Large intestine (tissue), 3 donors: ENCODE results near the gene TLK1. TPM values are rescaled to one million over a fixed set of nuclear protein-coding genes. Genes with fewer than 3 reads are reported as not detected.

Source experiments
- DNase-seq, 2 donors: peaks; one replicate each; pipeline versions ENCODE4 v3.0.0 to v3.0.0-alpha.2; 2013
- H3K27ac ChIP-seq: one replicate; pipeline ENCODE4 v1.5.1; 2013; ENCODE audit warnings: low read length
- H3K27me3 ChIP-seq: 2 replicates; pipeline ENCODE4 v1.6.1; 2013; ENCODE audit warnings: low read length; ENCODE audit not compliant: control insufficient read depth, insufficient read depth
- H3K36me3 ChIP-seq: 2 replicates; pipeline ENCODE4 v1.6.1; 2013; ENCODE audit warnings: low read length; ENCODE audit not compliant: control insufficient read depth, insufficient read depth
- H3K4me1 ChIP-seq: one replicate; pipeline ENCODE4 v1.6.1; 2013; ENCODE audit warnings: low read length; ENCODE audit not compliant: control insufficient read depth, insufficient read depth
- H3K4me3 ChIP-seq: one replicate; pipeline ENCODE4 v1.5.1; 2013; ENCODE audit warnings: low read length
- H3K9me3 ChIP-seq: one replicate; pipeline ENCODE4 v1.6.1; 2013; ENCODE audit warnings: mild to moderate bottlenecking, low read depth, low read length, moderate library complexity; ENCODE audit not compliant: control insufficient read depth
- WGBS: methylation state at CpG from one replicate; pipeline ENCODE4 v1.1.5; 2013; ENCODE audit warnings: low lambda C conversion rate; ENCODE audit not compliant: insufficient coverage; 5-methylcytosine and 5-hydroxymethylcytosine counted together
- polyA plus RNA-seq: library from polyadenylated mRNA; unstranded; fragments of 120-200 nt; gene quantifications from one replicate; pipeline ENCODE4 v1.2.1, GENCODE V29; 2013

TLK1 gene
- polyA plus RNA-seq, 1 donor: 32.8 TPM

DNA sequence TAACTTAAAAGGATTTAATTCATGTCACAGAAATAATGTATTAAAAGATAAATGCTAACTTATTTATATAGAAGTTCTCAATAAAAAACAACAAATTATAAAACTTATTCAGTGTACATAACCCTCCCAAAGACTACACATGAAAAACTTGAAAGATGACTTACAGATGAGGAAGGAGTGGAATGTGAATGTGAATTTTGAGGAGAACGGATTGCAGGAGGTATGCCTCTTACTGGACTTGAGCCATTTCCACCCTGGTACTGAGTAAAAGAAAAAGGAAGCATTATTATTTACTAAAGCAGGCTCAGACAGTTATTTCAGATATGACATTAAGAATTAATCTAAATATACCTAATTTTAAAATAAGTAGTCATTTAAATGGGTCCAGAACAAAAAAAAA lies 104.4 kb downstream of the TLK1 start:
- Histone ChIP-seq H3K4me1 (no peaks in the 10 kb centered on the region), H3K9me3 (no peaks in the 10 kb centered on the region), H3K27me3 (no peaks in the 10 kb centered on the region), H3K4me3 (no peak overlapping the region), H3K27ac (no peak overlapping the region), H3K36me3 (peaks cover 30% of the 10 kb centered on the region)
- DNase-seq: no peak
- WGBS: 100% methylated on average over 1 of the region's 1 CpG

GRCh38 chr2:171049691-171050090 lies 111.0 kb downstream of the TLK1 start:
- DNase-seq: no peak
- no peak overlapping the region for H3K27ac ChIP-seq
- 100% methylated on average over 4 of the region's 7 CpGs for WGBS
- no peaks in the 10 kb centered on the region for H3K4me1 ChIP-seq
- H3K4me3 ChIP-seq: no peak overlapping the region
- H3K36me3 ChIP-seq: peaks cover 44% of the 10 kb centered on the region
- no peaks in the 10 kb centered on the region for H3K9me3 ChIP-seq
- no peaks in the 10 kb centered on the region for H3K27me3 ChIP-seq

DNA sequence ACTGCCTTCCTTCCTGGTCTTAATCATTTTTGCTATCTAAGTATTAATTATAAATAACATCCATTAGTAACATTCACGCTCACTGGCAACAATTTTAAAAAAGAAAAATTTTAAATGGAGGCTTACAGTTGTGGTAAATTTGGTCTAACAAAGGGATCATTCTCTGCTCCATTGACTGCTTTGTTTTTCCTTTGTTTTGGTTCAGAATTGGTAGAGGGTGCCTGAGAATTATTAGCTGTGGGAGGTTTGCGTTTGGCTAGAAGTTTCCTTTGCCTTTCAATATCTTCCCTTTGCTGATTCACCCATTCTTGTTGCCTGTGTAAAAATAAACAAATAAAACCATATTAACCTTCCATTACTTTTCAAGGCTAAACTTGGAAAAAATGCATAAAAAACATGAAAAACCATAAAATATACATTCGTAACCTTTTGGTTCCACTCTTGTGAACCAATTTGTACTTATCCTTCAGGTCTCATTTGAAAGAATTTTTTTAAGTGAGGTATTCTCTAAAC lies 114.6 kb downstream of the TLK1 start:
- no peaks in the 10 kb centered on the region for H3K4me1 ChIP-seq
- H3K27me3 ChIP-seq: no peaks in the 10 kb centered on the region
- peaks cover 49% of the 10 kb centered on the region for H3K36me3 ChIP-seq
- no peak overlapping the region for H3K27ac ChIP-seq
- no peaks in the 10 kb centered on the region for H3K9me3 ChIP-seq
- no peak for DNase-seq
- H3K4me3 ChIP-seq: no peak overlapping the region
- 83% methylated on average over 1 of the region's 3 CpGs for WGBS

DNA sequence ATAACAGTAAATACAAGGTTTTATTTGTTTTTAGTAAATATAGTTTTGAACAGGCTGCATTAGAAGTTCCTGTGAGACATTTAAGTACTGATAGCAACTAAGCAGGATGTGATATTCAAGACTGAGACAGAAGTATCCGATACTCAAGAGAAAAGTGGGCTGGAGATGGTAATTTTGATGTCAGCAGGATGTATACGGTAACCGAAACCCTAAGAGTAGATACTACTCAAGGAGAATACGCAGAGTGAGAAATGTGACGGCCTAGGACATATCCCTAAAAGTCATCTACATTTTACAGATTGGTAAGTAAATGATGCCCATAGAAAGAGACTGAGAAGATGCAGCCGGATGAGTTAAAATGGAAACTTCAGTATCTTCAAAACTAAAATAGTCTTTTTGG lies 116.3 kb downstream of the TLK1 start:
- no peak overlapping the region for H3K27ac ChIP-seq
- H3K36me3 ChIP-seq: peaks cover 45% of the 10 kb centered on the region
- no peaks in the 10 kb centered on the region for H3K4me1 ChIP-seq
- no peak overlapping the region for H3K4me3 ChIP-seq
- 0% methylated on average over 1 of the region's 6 CpGs for WGBS
- no peaks in the 10 kb centered on the region for H3K27me3 ChIP-seq
- H3K9me3 ChIP-seq: no peaks in the 10 kb centered on the region
- no peak for DNase-seq

GRCh38 chr2:171042253-171042969 lies 118.3 kb downstream of the TLK1 start:
- Histone ChIP-seq H3K27me3 (no peaks in the 10 kb centered on the region), H3K4me1 (no peaks in the 10 kb centered on the region), H3K9me3 (no peaks in the 10 kb centered on the region), H3K36me3 (peaks cover 38% of the 10 kb centered on the region), H3K4me3 (no peak overlapping the region), H3K27ac (no peak overlapping the region)
- WGBS: no CpG with 5 or more reads among the region's 1 CpG
- no peak for DNase-seq

DNA sequence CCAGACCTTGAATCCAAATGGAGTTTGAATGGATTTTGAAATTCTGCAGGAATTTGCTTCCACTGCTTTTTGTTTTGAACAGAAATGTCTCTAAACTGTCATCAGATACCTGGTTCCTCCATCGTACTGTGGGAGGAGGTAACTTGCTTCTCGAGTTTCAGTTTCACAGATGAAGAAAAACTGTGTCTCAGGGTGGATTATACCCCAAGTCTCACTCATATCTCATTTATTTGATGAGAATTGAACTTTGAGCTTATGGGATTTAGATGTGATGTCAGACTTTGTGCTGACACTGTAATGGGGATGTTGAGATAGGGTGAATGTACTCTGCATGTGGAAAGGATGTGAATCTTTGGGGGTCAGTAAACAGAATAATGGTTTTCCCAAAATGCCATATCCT lies 124.2 kb downstream of the TLK1 start:
- no peaks in the 10 kb centered on the region for H3K27me3 ChIP-seq
- H3K36me3 ChIP-seq: peaks cover 28% of the 10 kb centered on the region
- 60% methylated on average over 1 of the region's 2 CpGs for WGBS
- no peaks in the 10 kb centered on the region for H3K9me3 ChIP-seq
- H3K27ac ChIP-seq: no peak overlapping the region
- H3K4me1 ChIP-seq: no peaks in the 10 kb centered on the region
- H3K4me3 ChIP-seq: no peak overlapping the region
- no peak for DNase-seq

DNA sequence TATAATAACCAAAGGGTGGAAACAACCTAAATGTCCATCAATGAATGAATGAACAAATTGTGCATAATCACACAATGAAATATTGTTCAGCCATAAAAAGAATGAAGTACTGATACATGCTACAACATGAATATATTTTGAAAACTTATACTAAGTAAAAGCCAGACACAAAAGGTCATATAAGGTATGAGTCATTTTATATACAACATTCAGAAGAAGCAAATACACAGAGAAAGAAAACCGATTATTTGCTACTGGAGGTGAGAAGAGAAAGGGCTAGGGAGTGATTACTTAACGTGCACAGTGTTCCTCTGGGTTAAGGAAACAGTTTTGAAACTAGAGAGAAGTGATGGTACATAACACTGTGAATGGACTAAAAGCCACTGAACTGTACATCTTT lies 126.4 kb downstream of the TLK1 start:
- DNase-seq: no peak
- H3K4me3 ChIP-seq: no peak overlapping the region
- no peak overlapping the region for H3K27ac ChIP-seq
- H3K4me1 ChIP-seq: no peaks in the 10 kb centered on the region
- WGBS: 14% methylated on average over 1 of the region's 2 CpGs
- no peaks in the 10 kb centered on the region for H3K27me3 ChIP-seq
- peaks cover 19% of the 10 kb centered on the region for H3K36me3 ChIP-seq
- no peaks in the 10 kb centered on the region for H3K9me3 ChIP-seq

- no peak overlapping the region for H3K27ac ChIP-seq
- H3K27me3 ChIP-seq: no peaks in the 10 kb centered on the region
- DNase-seq: peak; percentile 26 to 69
- H3K4me1 ChIP-seq: peaks cover 4% of the 10 kb centered on the region
- WGBS: no CpG with 5 or more reads among the region's 3 CpGs
- H3K4me3 ChIP-seq: no peak overlapping the region
- peaks cover 14% of the 10 kb centered on the region for H3K36me3 ChIP-seq
- H3K9me3 ChIP-seq: no peaks in the 10 kb centered on the region
Measured at GRCh38 chr2:171025214-171025613, 135.5 kb downstream of the TLK1 start.

DNA sequence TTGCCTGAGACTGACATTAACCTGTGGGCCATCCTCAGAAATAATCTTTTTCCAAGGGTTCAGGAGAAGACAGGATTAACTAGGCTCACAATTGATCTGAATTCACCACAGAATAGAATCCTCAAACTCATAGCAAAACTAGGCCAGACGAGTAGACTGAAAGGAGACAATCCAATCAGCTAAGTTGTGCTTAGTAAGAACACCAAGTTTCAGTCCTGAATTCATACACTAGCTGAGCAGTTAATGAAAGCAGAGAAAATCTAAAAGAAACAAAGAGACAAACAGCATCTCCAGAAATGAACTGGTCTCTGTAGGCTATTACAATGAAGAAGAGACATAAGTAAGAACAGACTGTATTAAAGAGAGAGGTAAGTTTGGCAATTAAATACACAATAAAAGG lies 142.2 kb downstream of the TLK1 start:
- DNase-seq: no peak
- H3K4me1 ChIP-seq: no peaks in the 10 kb centered on the region
- H3K36me3 ChIP-seq: peaks cover 20% of the 10 kb centered on the region
- H3K9me3 ChIP-seq: no peaks in the 10 kb centered on the region
- no peak overlapping the region for H3K4me3 ChIP-seq
- no peaks in the 10 kb centered on the region for H3K27me3 ChIP-seq
- 100% methylated on average over 1 of the region's 1 CpG for WGBS
- no peak overlapping the region for H3K27ac ChIP-seq

DNA sequence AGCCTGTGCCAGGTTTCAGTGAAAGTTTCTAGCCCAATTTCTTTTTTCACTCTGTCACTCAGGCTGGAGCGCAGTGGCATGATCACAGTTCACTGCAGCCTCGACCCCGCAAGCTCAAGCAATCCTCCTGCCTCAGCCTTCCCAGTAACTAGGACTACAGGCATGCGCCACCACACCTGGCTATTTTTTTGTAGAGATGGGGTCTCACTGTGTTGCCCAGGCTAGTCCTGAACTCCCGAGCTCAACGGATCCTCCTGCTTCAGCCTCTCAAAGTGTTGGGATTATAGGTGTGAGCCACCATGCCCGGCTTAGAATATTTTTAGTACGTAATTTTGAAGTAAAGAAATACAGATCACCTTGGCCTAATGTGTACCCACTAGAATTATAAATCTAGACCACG lies 144.6 kb downstream of the TLK1 start:
- no peak overlapping the region for H3K27ac ChIP-seq
- 100% methylated on average over 1 of the region's 9 CpGs for WGBS
- no peaks in the 10 kb centered on the region for H3K27me3 ChIP-seq
- no peaks in the 10 kb centered on the region for H3K4me1 ChIP-seq
- H3K4me3 ChIP-seq: no peak overlapping the region
- H3K36me3 ChIP-seq: peaks cover 15% of the 10 kb centered on the region
- no peak for DNase-seq
- no peaks in the 10 kb centered on the region for H3K9me3 ChIP-seq

GRCh38 chr2:171013851-171014250 lies 146.8 kb downstream of the TLK1 start:
- Histone ChIP-seq H3K4me1 (no peaks in the 10 kb centered on the region), H3K9me3 (no peaks in the 10 kb centered on the region), H3K27me3 (no peaks in the 10 kb centered on the region), H3K4me3 (no peak overlapping the region), H3K36me3 (peaks cover 26% of the 10 kb centered on the region), H3K27ac (no peak overlapping the region)
- WGBS: no CpG with 5 or more reads among the region's 1 CpG
- no peak for DNase-seq
